ENCODE data around the gene CTDP1. TPM values are rescaled to one million over a fixed set of nuclear protein-coding genes. Genes with fewer than 3 reads are reported as not detected.

The CTDP1 gene
- polyA plus RNA-seq, 1 experiment = 12.9 TPM

- Histone ChIP-seq H3K4me3 (ENCODE audit: low read depth, low read length) (no peak overlapping the region), H3K27me3 (ENCODE audit: control insufficient read depth, insufficient read depth, low read length) (peaks cover 17% of the 10 kb centered on the region), H3K36me3 (ENCODE audit: control insufficient read depth, insufficient read depth, low read length) (no peaks in the 10 kb centered on the region)
- no peak for DNase-seq (ENCODE audit: low read depth)
- TF ChIP-seq CTCF (IDR thresholded peaks at IDR 0.05; ENCODE audit: insufficient read depth, low read depth, low read length) = no peak
- POLR2A ChIA-PET = no interaction called here
- CTCF ChIA-PET = no interaction called here
Measured at GRCh38 chr18:79784965-79785770, 105.6 kb downstream of the CTDP1 start.

- no peak overlapping the region for H3K4me3 ChIP-seq (ENCODE audit: low read depth, low read length)
- POLR2A ChIA-PET = no interaction called here
- TF ChIP-seq CTCF (IDR thresholded peaks at IDR 0.05; ENCODE audit: insufficient read depth, low read depth, low read length) = no peak
- DNase-seq (ENCODE audit: low read depth) = no peak
- no peaks in the 10 kb centered on the region for H3K36me3 ChIP-seq (ENCODE audit: control insufficient read depth, insufficient read depth, low read length)
- CTCF ChIA-PET = no interaction called here
- H3K27me3 ChIP-seq (ENCODE audit: control insufficient read depth, insufficient read depth, low read length) = peaks cover 17% of the 10 kb centered on the region
Measured at GRCh38 chr18:79785831-79786230, 106.2 kb downstream of the CTDP1 start.

- ChIA-PET POLR2A (no interaction called here), CTCF (no interaction called here)
- TF ChIP-seq CTCF (IDR thresholded peaks at IDR 0.05; ENCODE audit: insufficient read depth, low read depth, low read length) = no peak
- H3K36me3 ChIP-seq (ENCODE audit: control insufficient read depth, insufficient read depth, low read length) = no peaks in the 10 kb centered on the region
- no peak overlapping the region for H3K4me3 ChIP-seq (ENCODE audit: low read depth, low read length)
- DNase-seq (ENCODE audit: low read depth) = no peak
- peaks cover 17% of the 10 kb centered on the region for H3K27me3 ChIP-seq (ENCODE audit: control insufficient read depth, insufficient read depth, low read length)
Measured at GRCh38 chr18:79786304-79786703, 106.7 kb downstream of the CTDP1 start.

- Histone ChIP-seq H3K27me3 (ENCODE audit: control insufficient read depth, insufficient read depth, low read length) (peaks cover 17% of the 10 kb centered on the region), H3K36me3 (ENCODE audit: control insufficient read depth, insufficient read depth, low read length) (no peaks in the 10 kb centered on the region), H3K4me3 (ENCODE audit: low read depth, low read length) (no peak overlapping the region)
- TF ChIP-seq CTCF (IDR thresholded peaks at IDR 0.05; ENCODE audit: insufficient read depth, low read depth, low read length) = no peak
- ChIA-PET POLR2A (no interaction called here), CTCF (no interaction called here)
- peak; percentile 35 for DNase-seq (ENCODE audit: low read depth)
Measured at GRCh38 chr18:79786786-79787526, 107.4 kb downstream of the CTDP1 start.

GRCh38 chr18:79787527-79787864 lies 107.9 kb downstream of the CTDP1 start:
- ChIA-PET CTCF (no interaction called here), POLR2A (no interaction called here)
- no peak for TF ChIP-seq CTCF (IDR thresholded peaks at IDR 0.05; ENCODE audit: insufficient read depth, low read depth, low read length)
- no peak overlapping the region for H3K4me3 ChIP-seq (ENCODE audit: low read depth, low read length)
- H3K36me3 ChIP-seq (ENCODE audit: control insufficient read depth, insufficient read depth, low read length) = no peaks in the 10 kb centered on the region
- no peak for DNase-seq (ENCODE audit: low read depth)
- peaks cover 17% of the 10 kb centered on the region for H3K27me3 ChIP-seq (ENCODE audit: control insufficient read depth, insufficient read depth, low read length)
